HG03175 (cell line): ENCODE results near the gene TUT4.

ENCODE experiments used
- ATAC-seq: cut with Tn5 transposase; IDR thresholded peaks from one replicate; pipeline ENCODE4 v1.9.1; 2021; ENCODE audit warnings: mild to moderate bottlenecking, moderate library complexity; ENCODE audit not compliant: unreplicated experiment

Gene TUT4

DNA sequence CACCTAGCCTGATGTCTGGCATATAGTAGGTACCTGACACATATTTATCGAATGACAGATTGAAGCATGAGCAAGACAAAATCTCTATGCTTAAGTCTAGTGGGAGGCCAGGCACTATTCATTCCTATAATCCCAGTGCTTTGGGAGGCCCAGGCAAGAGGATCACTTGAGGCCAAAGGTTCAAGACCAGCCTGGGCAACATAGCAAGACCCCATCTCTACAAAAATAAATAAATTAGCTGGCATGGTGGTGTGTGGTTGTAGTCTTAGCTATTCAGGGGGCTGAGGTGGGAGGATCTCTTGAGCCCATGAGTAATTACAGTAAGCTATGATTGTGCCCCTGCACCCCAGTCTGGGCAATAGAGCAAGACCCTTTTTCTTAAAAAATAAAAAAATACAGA, 23.2 kb upstream of the TUT4 start:
- ATAC-seq = no peak

DNA sequence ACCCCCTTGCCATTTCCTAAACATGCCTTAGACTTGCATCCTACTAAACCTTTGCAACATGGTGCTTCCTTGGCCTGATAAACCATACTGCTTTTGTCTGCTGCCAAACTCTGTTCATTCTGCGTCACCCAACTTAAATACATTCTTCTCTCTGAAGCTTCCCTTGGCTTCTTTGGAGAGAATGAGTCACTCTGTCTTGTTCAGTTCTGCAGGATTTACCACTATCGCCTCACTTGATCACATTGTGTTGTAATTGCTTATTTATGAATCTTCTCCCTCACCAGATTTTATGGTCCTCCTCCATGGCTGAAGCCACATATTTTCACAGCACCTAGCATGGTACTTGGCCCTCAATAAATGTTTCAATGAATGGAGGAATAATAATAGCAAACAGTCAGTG, 21.7 kb upstream of the TUT4 start:
- ATAC-seq = no peak

GRCh38 chr1:52572387-52572786, 19.5 kb upstream of the TUT4 start:
- ATAC-seq = no peak

DNA sequence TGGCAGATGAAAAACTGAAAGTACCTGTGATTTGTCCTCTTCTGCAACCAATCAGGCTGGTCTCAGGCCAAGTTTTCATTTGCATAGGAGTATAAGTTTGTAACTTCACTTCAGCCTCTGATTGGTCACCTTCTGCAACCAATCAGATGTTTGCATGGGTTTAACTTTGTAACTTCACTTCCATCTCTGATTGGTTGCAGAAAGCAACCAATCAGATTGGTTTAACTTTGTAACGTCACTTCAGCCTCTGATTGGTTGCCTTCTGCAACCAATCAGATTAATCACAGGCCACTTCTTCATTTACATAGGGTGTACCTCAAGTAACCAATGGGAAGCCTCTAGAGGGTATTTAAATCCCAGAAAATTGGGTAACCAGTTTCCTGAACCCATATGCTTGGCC, 18.9 kb upstream of the TUT4 start:
- ATAC-seq = no peak

DNA sequence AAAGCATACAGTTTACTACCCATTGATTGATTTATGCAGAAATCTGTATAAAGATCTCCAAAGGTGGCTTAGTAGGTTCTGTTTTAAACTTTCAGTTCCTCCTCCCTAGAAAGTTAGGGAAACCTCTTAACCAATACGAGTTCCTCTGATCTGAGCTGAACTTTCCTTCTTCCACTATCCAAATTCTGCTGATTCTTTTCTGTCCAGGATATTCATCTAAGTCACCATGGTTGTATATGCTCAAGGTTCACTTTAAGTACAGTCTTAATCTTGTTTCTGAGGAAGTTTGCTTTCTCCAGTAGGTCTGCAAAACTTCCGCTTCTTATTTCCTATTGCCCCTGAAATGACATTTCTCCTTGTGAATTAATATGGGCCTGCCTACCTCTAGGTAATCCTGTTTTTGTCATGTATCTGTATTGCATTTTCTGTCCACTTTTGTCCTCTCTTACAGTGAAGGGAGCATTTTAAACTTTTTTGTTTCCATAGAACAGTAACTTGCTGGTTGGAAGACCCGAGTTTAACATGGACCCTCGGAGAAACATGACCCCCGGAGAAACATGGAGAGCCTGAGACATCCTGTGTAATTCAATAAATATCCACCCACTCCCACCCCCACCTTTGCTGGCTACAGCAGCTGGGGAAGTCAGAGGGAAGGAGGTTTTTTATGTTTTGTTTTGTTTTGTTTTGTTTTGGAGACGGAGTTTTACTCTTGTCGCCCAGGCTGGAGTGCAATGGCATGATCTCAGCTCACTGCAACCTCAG, 16.7 kb upstream of the TUT4 start:
- no peak for ATAC-seq

- no peak for ATAC-seq
Measured at GRCh38 chr1:52567943-52568342, 15.1 kb upstream of the TUT4 start.

DNA sequence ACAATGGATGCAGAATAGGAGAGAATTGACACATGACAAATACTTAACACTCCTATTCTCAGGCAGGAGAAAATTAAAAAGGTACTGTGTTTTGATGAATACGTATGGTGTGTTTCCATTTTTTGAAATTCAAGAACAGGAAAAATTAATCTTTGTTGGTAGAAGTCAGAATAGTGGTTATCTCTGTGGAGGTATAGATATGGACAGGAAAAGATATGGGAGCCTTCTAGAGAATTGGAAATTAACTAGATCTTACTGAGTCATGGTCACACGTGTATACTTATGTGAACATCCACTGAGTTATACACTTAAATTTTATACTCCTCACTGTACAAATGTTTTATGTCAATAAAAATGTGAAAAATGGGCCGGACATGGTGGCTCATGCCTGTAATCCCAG, 9.9 kb upstream of the TUT4 start:
- ATAC-seq = no peak

DNA sequence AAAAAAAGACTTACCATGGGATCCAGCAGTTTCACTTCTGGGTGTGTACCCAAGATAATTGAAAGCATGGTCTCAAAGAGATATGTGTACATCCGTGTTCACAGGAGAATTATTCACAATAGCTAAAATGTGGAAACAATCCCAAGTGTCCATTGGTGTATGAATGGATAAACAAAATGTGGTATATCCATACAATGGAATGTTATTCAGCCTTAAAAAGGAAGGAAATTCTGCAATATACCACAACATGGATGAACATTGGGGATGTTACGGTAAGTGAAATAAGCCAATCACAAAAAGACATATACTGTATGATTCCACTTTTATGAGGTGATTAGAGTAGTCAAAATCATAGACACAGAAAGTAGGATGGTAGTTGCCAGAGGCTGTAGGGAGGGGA, 7.0 kb upstream of the TUT4 start:
- ATAC-seq = no peak

DNA sequence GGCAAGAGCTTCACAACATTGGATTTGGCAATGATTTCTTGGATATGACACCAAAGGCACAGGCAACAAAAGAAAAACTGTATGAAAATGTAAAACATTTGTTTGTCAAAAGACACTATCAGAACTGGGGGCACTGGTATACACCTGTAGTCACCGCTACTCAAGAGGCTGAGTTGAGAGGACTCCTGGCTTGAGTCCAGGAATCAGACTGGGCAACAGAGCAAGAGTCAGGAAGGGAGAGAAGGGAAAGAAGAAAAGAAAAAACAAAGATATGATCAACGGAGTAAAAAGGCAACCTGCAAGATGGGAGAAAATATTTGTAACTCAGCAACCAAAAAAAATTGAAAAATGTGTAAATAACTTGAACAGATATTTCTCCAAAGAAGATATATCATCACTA, 6.0 kb upstream of the TUT4 start:
- no peak for ATAC-seq

- no peak for ATAC-seq
Measured at GRCh38 chr1:52556641-52557360, 3.9 kb upstream of the TUT4 start.

DNA sequence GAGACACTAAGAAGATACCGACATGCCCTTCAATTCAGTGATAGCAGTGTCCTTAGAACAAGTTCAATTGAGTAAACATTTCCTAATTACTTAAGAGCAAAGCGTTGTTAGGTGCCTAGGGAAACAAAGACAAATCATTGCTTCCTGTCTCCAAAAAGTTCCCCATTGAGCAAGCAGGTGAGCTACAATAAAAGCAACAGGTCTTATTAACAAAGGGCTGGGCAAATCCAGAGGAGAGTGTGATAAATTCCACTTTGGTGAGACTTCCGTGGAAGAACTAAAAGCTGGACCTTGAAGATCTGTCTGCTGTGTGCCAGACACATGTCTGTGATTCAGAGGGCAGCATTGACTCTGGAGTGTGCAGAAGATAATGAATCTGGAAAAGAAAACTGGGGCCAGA, 1.9 kb upstream of the TUT4 start:
- no peak for ATAC-seq

DNA sequence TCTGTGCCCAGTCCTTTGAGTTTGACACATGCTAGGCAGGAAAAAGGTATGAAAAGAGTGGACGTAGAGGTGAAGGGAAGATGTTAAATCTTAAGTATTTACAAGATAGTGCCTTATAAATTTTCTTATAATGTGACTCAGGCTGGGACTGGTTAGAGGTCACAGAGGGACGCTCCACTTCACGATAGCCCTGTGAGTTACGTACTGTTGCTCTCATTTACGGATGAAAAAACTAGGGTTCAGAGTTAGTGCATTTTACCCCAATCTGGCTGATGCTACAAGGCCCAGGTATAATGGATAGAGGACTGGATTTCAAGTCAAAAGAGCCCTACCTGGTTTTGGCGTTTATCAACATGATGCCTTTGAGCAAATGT, 1.4 kb upstream of the TUT4 start:
- no peak for ATAC-seq

DNA sequence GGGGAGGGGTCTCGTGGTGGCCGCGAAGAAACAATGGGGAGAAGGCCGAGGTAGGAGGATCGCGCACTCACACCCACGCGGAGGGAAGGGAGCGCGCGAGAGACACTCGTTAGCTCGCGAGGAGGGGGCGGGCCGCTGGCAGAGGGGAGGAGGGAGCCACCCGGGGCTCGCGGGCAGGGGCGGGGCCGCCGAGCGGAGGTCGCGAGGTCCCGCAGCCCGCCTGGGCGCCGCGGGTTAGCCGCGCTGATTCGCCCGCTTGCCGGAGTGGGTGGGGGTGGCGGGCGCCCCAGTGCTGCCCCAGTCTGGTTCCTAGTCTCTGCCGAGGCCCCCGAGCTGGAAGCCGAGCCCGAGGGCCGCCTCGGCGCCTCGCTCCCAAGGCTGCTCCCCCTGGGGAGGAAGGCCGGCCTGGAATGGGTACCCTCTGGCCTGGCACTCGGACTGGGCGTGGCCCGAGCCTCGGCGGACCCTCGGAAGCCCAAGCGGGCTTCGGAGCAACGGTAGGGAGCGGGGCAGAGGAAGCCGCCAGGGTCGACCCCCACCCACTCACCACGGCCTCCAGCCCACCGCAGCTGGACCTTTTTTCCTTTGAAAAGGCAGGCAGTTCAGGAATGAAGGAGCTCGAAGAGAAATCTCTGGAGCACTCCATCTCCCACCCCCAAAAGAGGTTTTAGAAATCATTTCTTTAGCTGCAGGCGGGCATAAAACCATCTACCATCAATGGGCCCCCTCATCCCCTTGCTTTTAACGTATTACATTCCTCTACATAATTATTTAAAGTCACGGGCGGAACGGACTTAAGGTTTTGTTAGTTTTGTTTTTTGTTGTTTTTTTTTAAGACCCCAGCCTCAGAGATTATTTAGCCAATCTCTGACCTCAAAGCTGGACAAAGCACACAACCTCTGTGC, 722 bp upstream of the TUT4 start:
- peak; percentile 58 for ATAC-seq

DNA sequence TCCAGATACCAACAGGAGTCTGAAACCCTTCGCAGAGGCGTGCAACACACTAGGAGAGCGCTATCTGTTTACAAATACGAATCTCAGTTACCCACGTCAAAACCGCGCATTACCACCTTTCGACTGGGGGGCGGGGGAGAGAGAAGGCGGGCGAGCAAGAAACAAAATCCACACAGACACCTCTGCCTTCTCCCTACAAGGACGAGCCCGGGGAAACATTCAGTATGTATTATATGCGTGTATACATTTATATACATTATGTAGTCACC, 722 bp downstream of the TUT4 start:
- ATAC-seq = peak; percentile 42

DNA sequence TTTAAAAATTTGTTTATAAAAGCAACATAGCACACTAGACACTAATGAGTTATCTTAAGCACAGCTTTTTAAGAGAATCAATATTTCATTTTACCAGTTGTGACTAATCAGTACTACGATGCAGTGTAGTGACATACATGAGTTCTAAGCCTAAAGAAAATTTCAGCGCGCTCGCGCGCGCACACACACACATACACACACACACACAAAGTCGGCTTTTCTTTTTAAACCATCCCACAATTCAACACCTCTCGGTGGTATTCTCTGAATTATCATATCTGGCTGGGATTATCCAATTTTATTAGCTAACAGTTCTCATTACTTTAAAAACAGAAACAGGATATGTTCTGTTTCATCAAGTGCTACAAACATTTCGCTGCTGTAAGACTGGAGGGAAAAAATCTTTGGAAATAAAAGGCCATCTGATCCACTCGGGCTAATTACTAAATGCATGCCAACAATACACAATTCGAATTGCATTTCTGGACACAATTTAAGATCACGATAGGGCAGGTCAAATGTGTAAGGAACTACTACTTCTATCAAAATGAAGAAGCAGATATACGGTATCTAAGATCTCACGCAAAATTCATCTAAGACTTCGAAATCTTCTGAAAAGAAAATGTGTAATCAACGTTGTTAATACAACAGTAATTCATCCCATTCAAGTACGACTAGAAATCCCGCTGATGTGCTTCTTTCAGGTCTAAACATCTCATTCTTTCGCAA, 1.2 kb downstream of the TUT4 start:
- ATAC-seq = no peak

- no peak for ATAC-seq
Measured at GRCh38 chr1:52550447-52550846, 2.4 kb downstream of the TUT4 start.

DNA sequence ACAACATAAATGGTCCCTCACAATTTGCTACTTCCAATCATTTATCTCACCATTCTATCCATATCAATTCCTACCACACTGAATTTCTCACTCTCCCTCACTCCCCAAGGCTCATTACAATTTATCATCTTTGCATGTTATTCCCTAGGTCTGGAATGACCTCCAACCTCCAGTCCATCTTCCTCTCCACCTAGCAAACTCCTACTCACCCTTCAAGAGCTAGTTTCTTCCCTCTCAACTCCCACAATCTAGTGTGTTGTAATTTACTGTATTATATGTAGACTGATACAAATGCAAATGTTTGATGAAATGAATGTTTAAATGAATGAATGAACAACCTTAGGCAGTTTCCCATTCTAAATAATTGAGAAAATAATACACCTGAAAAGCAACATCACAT, 3.6 kb downstream of the TUT4 start:
- no peak for ATAC-seq

DNA sequence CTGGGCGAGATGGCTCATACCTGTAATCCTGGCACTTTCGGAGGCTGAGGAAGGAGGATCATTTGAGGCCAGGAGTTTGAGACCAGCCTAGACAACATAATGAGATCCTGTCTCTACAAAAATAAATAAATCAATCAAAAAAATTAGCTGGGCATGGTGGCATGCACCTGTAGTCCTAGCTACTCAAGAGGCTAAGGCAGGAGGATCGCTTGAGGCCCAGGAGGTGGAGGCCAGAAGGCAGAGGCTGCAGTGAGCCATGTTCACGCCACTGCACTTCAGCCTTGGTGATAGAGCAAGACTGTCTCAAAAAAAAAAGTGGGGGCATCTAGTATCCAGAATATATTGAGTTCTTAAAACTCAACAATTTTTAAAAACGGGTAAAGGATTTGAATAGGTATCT, 6.0 kb downstream of the TUT4 start:
- ATAC-seq = no peak

DNA sequence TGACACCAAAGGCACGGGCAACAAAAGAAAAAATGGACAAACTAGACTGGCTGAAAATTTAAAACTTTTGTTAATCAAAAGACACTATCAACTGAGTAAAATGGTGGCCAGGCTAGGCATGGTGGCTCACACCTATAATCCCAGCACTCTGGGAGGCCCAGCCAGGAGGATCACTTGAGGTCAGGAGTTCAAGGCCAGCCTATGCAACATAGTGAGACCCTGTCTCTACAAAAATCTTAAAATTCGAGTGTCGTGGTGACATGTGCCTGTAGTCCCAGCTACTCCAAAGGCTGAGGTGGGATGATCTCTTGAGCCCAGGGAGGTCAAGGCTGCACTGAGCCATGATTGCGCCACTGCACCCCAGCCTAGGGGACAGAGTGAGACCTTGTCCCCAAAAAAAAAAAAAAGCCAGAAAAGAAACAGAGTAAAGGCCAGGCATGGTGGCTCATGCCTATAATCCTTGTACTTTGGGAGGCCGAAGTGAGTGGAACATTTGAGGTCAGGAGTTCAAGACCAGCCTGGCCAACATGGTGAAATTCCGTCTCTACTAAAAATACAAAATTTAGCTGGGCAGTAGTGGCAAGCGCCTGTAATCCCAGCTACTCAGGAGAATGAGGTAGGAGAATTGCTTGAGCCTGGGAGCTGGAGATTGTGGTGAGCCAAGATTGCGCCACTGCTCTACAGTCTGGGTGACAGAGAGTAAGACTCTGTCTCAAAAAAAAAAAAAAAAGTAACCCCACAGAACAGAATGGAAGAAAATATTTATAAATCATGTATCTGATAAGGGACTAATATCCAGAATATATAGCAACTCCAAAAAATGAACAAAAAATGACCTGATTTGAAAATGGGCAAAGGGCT, 8.0 kb downstream of the TUT4 start:
- ATAC-seq = no peak

DNA sequence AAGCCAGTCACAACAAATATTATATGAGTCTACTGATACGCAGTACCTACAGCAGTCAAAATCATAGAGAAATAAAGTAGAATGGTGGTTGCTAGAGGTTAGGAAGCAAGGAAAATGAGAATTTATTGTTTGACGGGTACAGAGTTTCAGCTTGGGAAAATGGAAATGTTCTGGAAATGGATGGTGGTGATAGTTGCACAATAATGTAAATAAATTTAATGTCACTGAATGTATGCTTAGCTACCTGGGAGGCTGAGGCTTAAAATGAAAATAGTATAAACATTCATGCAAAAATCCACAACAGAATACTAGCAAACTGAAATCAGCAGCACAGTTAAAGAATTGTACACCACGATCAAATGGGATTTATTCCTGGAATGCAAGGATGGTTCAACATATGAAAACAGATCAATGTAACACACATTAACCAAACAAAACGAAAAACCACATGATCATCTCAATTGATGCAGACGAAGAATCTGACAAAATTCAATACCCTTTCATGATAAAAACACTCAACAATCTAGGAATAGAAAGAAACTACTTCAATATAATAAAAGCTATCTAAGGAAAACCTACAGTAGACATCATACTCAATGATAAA, 10.7 kb downstream of the TUT4 start:
- no peak for ATAC-seq
